Calu3 (cell line): ENCODE measurements around the gene FMN1. TPM values are rescaled to one million over a fixed set of nuclear protein-coding genes. Genes with fewer than 3 reads are reported as not detected.

Experiments used
- BruUV-seq: library from RNA; stranded (reverse); fragments of 400-500 nt; replicated peaks from 2 replicates; lab custom pipeline; 2021; lab: Mats Ljungman, UMichigan
- CTCF ChIA-PET: fragments of 300-600 bp; sonication (Branson Sonifier 250); formaldehyde crosslinking; loops from one replicate; lab custom pipeline; 2022; ENCODE audit warnings: antibody characterized with exemption; lab: Charles Lee
- DNase-seq: peaks from one replicate; pipeline ENCODE4 v3.0.0; 2022
- H3K27ac Mint-ChIP-seq: one replicate; pipeline ENCODE4 v1.8.0; 2022; ENCODE audit warnings: mixed read lengths; ENCODE audit not compliant: unreplicated experiment
- H3K27me3 Mint-ChIP-seq: one replicate; pipeline ENCODE4 v1.8.0; 2022; ENCODE audit warnings: mixed read lengths; ENCODE audit not compliant: unreplicated experiment
- H3K36me3 Mint-ChIP-seq: one replicate; pipeline ENCODE4 v1.8.0; 2022; ENCODE audit warnings: mild to moderate bottlenecking, moderate library complexity, mixed read lengths; ENCODE audit not compliant: insufficient read depth, unreplicated experiment
- H3K4me1 Mint-ChIP-seq: one replicate; pipeline ENCODE4 v1.8.0; 2022; ENCODE audit warnings: mild to moderate bottlenecking, low read depth, mixed read lengths; ENCODE audit not compliant: unreplicated experiment
- H3K4me3 Mint-ChIP-seq: one replicate; pipeline ENCODE4 v1.8.0; 2022; ENCODE audit warnings: mild to moderate bottlenecking, low read depth, moderate library complexity, mixed read lengths; ENCODE audit not compliant: unreplicated experiment
- H3K9me3 Mint-ChIP-seq: one replicate; pipeline ENCODE4 v1.8.0; 2022; ENCODE audit warnings: low read depth, mixed read lengths; ENCODE audit not compliant: unreplicated experiment
- intact Hi-C: fragments of 100-400 bp; cut with micrococcal nuclease; formaldehyde crosslinking; loops from one replicate; pipeline ENCODE4 v1.10.0; 2022; ENCODE audit not compliant: unreplicated experiment
- total RNA-seq: library from RNA; stranded (reverse); gene quantifications from 2 replicates; pipeline ENCODE4 v1.2.3, GENCODE V29; 2022
- TF ChIP-seq, protein P1 (sequence below): fragments of 200-600 bp; IDR thresholded peaks from one replicate; pipeline ENCODE4 v1.8.0; 2022; ENCODE audit warnings: antibody characterized with exemption; ENCODE audit not compliant: unreplicated experiment

The FMN1 gene
- total RNA-seq, 1 experiment from 2014 or later, result 7.1 TPM

DNA sequence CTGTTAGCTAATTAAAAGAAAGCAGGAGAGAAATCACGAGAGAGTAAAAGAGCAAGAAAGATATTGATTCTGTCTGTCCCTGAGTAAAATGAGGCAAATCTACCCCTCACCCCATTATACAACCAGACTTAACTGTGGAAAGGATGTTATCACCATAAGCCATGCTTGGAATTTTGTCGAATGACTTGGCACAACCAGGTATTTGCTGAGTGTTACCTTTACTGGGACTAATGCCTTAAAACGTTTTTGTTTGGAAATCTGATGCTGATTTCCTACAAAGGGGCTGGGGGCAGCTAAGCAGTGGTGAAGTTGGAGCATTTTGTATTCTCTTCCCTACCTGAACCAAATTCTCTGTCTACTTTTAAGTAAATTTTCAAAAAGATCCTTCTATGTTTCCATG lies 265.6 kb downstream of the FMN1 start:
- no peak for DNase-seq
- Mint-ChIP-seq H3K9me3 (no peaks in the 10 kb centered on the region), H3K36me3 (no peaks in the 10 kb centered on the region)

DNA sequence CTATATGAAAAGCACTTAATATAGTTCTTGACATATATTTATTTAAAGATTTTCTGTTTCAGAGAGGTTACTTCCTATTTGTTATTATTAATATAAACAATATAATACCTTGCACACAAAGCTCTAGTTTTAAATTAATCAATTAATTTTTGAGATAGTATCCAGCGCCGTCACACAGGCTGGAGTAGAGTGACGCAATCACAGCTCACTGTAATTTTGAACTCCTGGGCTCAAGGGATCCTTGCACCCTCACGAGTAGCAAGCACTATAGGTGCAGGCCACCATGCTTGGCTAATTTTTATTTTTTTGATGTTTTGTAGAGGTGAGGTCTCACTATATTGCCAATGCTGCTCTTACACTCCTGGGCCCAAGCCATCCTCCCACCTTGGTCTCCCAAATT lies 267.4 kb downstream of the FMN1 start:
- TF ChIP-seq, protein P1, sequence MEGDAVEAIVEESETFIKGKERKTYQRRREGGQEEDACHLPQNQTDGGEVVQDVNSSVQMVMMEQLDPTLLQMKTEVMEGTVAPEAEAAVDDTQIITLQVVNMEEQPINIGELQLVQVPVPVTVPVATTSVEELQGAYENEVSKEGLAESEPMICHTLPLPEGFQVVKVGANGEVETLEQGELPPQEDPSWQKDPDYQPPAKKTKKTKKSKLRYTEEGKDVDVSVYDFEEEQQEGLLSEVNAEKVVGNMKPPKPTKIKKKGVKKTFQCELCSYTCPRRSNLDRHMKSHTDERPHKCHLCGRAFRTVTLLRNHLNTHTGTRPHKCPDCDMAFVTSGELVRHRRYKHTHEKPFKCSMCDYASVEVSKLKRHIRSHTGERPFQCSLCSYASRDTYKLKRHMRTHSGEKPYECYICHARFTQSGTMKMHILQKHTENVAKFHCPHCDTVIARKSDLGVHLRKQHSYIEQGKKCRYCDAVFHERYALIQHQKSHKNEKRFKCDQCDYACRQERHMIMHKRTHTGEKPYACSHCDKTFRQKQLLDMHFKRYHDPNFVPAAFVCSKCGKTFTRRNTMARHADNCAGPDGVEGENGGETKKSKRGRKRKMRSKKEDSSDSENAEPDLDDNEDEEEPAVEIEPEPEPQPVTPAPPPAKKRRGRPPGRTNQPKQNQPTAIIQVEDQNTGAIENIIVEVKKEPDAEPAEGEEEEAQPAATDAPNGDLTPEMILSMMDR, result no peak
- no peaks in the 10 kb centered on the region for H3K36me3 Mint-ChIP-seq
- no TSS peak for BruUV-seq
- H3K27ac Mint-ChIP-seq, result no peak overlapping the region
- H3K4me3 Mint-ChIP-seq, result no peak overlapping the region
- intact Hi-C loops, result no loop called here
- no peaks in the 10 kb centered on the region for H3K9me3 Mint-ChIP-seq
- H3K27me3 Mint-ChIP-seq, result no peaks in the 10 kb centered on the region
- CTCF ChIA-PET, result no interaction called here
- no peaks in the 10 kb centered on the region for H3K4me1 Mint-ChIP-seq
- no peak for DNase-seq

More for the DNA sequence above, 265.6 kb downstream of the FMN1 start:
- TF ChIP-seq, protein P1, result no peak
- Mint-ChIP-seq H3K27me3 (no peaks in the 10 kb centered on the region), H3K4me3 (no peak overlapping the region), H3K27ac (no peak overlapping the region), H3K4me1 (no peaks in the 10 kb centered on the region)
- intact Hi-C loops, result no loop called here
- BruUV-seq, result no TSS peak
- CTCF ChIA-PET, result no interaction called here

DNA sequence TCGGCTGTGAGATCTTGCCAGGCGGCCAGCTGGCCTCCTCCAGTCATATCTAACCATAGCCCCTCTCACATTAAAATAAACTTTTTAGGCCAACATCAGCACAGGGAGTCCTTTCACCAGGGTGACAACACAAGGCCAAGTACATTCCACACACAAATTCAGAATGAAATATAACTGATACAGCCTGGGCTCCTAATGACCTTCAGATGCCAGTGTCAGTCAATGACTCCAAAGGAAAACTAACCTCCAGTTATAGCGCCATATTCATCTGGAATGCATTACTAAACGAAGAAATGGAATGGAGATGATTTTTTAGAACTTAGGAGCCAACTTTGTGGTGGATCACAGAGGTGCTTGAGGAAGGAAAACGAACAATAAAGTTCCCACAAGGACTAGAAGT lies 271.3 kb downstream of the FMN1 start:
- TF ChIP-seq, protein P1, result no peak
- Mint-ChIP-seq H3K4me3 (no peak overlapping the region), H3K9me3 (no peaks in the 10 kb centered on the region), H3K27ac (no peak overlapping the region), H3K4me1 (no peaks in the 10 kb centered on the region), H3K36me3 (no peaks in the 10 kb centered on the region), H3K27me3 (no peaks in the 10 kb centered on the region)
- CTCF ChIA-PET, result no interaction called here
- intact Hi-C loops, result no loop called here
- no peak for DNase-seq
- BruUV-seq, result no TSS peak

DNA sequence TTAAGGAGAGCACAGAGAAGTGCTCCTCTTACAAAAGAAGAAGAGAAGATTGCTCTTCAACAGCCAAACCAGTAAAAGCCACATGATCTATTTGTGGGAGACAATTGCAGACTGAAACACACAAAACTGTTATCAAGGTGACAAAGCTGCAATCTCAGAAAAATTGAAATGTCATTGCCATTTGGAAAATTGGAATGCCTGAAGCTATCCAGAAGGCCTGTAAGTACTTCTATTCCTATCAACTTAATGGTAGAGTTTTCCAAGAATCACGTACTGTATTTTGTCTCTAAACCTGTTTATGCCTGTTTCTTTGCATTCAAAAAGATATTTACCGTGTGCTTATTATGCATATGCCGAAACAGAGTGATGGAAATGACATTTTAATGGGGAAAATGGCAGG lies 272.0 kb downstream of the FMN1 start:
- Mint-ChIP-seq H3K9me3 (no peaks in the 10 kb centered on the region), H3K27ac (no peak overlapping the region), H3K36me3 (no peaks in the 10 kb centered on the region), H3K27me3 (no peaks in the 10 kb centered on the region), H3K4me3 (no peak overlapping the region), H3K4me1 (no peaks in the 10 kb centered on the region)
- TF ChIP-seq, protein P1, result no peak
- no TSS peak for BruUV-seq
- CTCF ChIA-PET, result no interaction called here
- no peak for DNase-seq
- intact Hi-C loops, result no loop called here
